GM12878 (cell line): Measurements from ENCODE around the gene TSGA10. TPM values are rescaled to one million over a fixed set of nuclear protein-coding genes. Genes with fewer than 3 reads are reported as not detected.

ENCODE experiments used
- ATAC-seq: fragments of 200-7000 bp; cut with Tn5 transposase; 3 replicates; pipeline ENCODE4 v1.9.1; 2020; ENCODE audit warnings: mild to moderate bottlenecking, moderate library complexity
- BruUV-seq: library from RNA; stranded (reverse); fragments of 400-500 nt; replicated peaks from 2 replicates; lab custom pipeline; 2021; lab: Mats Ljungman, UMichigan
- CTCF ChIA-PET: fragments of 300-600 bp; sonication (Branson Sonifier 250); formaldehyde crosslinking; extraction: SDS; loops from one replicate; lab custom pipeline; 2021; ENCODE audit warnings: inconsistent platforms; lab: Yijun Ruan, JAX
- POLR2A ChIA-PET: fragments of 350-600 bp; formaldehyde crosslinking; extraction: SDS; loops from one replicate; lab custom pipeline; 2021; ENCODE audit warnings: inconsistent platforms; lab: Charles Lee
- RAD21 ChIA-PET: fragments of 300-600 bp; sonication (Branson Sonifier 250); formaldehyde crosslinking; loops from one replicate; lab custom pipeline; 2023; ENCODE audit warnings: antibody characterized with exemption; ENCODE audit not compliant: unreplicated experiment; lab: Charles Lee
- SMC1A ChIA-PET: fragments of 300-600 bp; sonication (Branson Sonifier 250); formaldehyde crosslinking; loops from one replicate; lab custom pipeline; 2023; ENCODE audit not compliant: unreplicated experiment, uncharacterized antibody; lab: Charles Lee
- DNase-seq: peaks from one replicate; pipeline ENCODE4 v3.0.0-alpha.2; 2011; ENCODE audit warnings: low read depth, low spot score
- FAIRE-seq: peaks from 3 replicates; lab custom pipeline; 2011; peaks lifted over from hg19 to GRCh38; lab: Jason Lieb, UNC
- H2AFZ ChIP-seq: 2 replicates; pipeline ENCODE4 v1.6.0; 2011; ENCODE audit warnings: low read depth, low read length, control low read depth; ENCODE audit not compliant: control insufficient read depth
- H3K27ac ChIP-seq: 2 replicates; pipeline ENCODE4 v1.5.1; 2011; ENCODE audit warnings: control low read depth; ENCODE audit not compliant: control insufficient read depth, insufficient read depth
- H3K27me3 ChIP-seq, 2 experiments: replicated peaks in 1 of 2; 2 replicates each; pipeline versions ENCODE4 v1.6.0 to v1.6.1; 2011; ENCODE audit warnings: low read length in 1 of 2; ENCODE audit not compliant: control insufficient read depth in 2 of 2, insufficient read depth in 2 of 2
- H3K36me3 ChIP-seq, 2 experiments: 2 replicates each; pipeline ENCODE4 v1.5.1; 2011; ENCODE audit warnings: low read length in 1 of 2; ENCODE audit not compliant: control insufficient read depth in 2 of 2, insufficient read depth in 2 of 2
- H3K4me1 ChIP-seq: 2 replicates; pipeline ENCODE4 v1.6.1; 2011; ENCODE audit warnings: mild to moderate bottlenecking, low read length, moderate library complexity, mixed read lengths; ENCODE audit not compliant: control insufficient read depth, insufficient read depth
- H3K4me2 ChIP-seq: 2 replicates; pipeline ENCODE4 v1.6.0; 2011; ENCODE audit warnings: control low read depth; ENCODE audit not compliant: control insufficient read depth, insufficient read depth
- H3K4me3 ChIP-seq: fragments of 200-600 bp; sonication (generic); 2 replicates; pipeline ENCODE4 v1.5.1; 2016
- H3K79me2 ChIP-seq: 2 replicates; pipeline ENCODE4 v1.6.0; 2011; ENCODE audit warnings: low read length; ENCODE audit not compliant: control insufficient read depth, insufficient read depth
- H3K9ac ChIP-seq: 2 replicates; pipeline ENCODE4 v1.8.0; 2011; ENCODE audit warnings: low read length, control low read depth, mixed read lengths; ENCODE audit not compliant: control insufficient read depth, insufficient read depth
- H3K9me3 ChIP-seq: replicated peaks from 3 replicates; pipeline ENCODE4 v1.5.1; 2011; ENCODE audit warnings: mild to moderate bottlenecking, low read length; ENCODE audit not compliant: control insufficient read depth, insufficient read depth
- H4K20me1 ChIP-seq: 2 replicates; pipeline ENCODE4 v1.6.0; 2011; ENCODE audit not compliant: control insufficient read depth, insufficient read depth
- BACH1 ChIP-seq: fragments of 450-650 bp; IDR thresholded peaks from 2 replicates; pipeline ENCODE4 v1.6.1; 2017; ENCODE audit warnings: mild to moderate bottlenecking, borderline replicate concordance
- BMI1 ChIP-seq: fragments of 450-650 bp; IDR thresholded peaks from 2 replicates; pipeline ENCODE4 v1.6.1; 2016; ENCODE audit warnings: mild to moderate bottlenecking, moderate library complexity, borderline replicate concordance
- CREB1 ChIP-seq: IDR thresholded peaks from 2 replicates; pipeline ENCODE4 v1.6.1; 2012; ENCODE audit warnings: low read depth, mild to moderate bottlenecking, inconsistent platforms
- EED ChIP-seq: sonication (generic); IDR thresholded peaks from 2 replicates; pipeline ENCODE4 v1.6.1; 2016; ENCODE audit warnings: antibody characterized with exemption, low read depth
- MXI1 ChIP-seq: fragments of 150-350 bp; IDR thresholded peaks from 2 replicates; pipeline ENCODE4 v1.6.1; 2011; ENCODE audit warnings: low read depth, mild to moderate bottlenecking, inconsistent platforms, low read length, improper control_type of control experiment
- POLR2AphosphoS2 ChIP-seq: IDR thresholded peaks from 2 replicates; pipeline ENCODE4 v1.6.1; 2011; ENCODE audit warnings: low read depth, mild to moderate bottlenecking, low read length, improper control_type of control experiment, moderate library complexity
- POLR2AphosphoS5 ChIP-seq: IDR thresholded peaks from 2 replicates; pipeline ENCODE4 v1.6.1; 2011; ENCODE audit warnings: mild to moderate bottlenecking, low read length, inconsistent platforms
- POU2F2 ChIP-seq: IDR thresholded peaks from 3 replicates; pipeline ENCODE4 v1.6.1; 2011; ENCODE audit warnings: low read depth, mild to moderate bottlenecking, low read length, borderline replicate concordance
- RUNX3 ChIP-seq: IDR thresholded peaks from 2 replicates; pipeline ENCODE4 v1.6.1; 2012; ENCODE audit warnings: low read length, inconsistent platforms
- TCF12 ChIP-seq: IDR thresholded peaks from 2 replicates; pipeline ENCODE4 v1.6.1; 2011; ENCODE audit warnings: low read depth, mild to moderate bottlenecking, low read length
- ZNF207 ChIP-seq: fragments of 450-650 bp; IDR thresholded peaks from 2 replicates; pipeline ENCODE4 v1.6.1; 2014; ENCODE audit warnings: antibody characterized with exemption, mild to moderate bottlenecking, borderline replicate concordance
- WGBS: methylation state at CpG from one replicate; pipeline ENCODE4 v1.1.6; 2016; ENCODE audit warnings: low lambda C conversion rate; ENCODE audit not compliant: insufficient replicate concordance, insufficient coverage; ENCODE audit errors: missing lambda C conversion rate; 5-methylcytosine and 5-hydroxymethylcytosine counted together
- in situ Hi-C: fragments of 300-500 bp; cut with MboI; formaldehyde crosslinking; loops from 9 replicates; pipeline ENCODE4 v1.14.3; 2018; ENCODE audit warnings: mixed read lengths
- intact Hi-C: fragments of 100-400 bp; cut with micrococcal nuclease; formaldehyde crosslinking; loops from one replicate; pipeline ENCODE4 v1.14.2; 2022; ENCODE audit not compliant: unreplicated experiment
- polyA plus RNA-seq, 11 experiments: library from polyadenylated mRNA; depleted of rRNA in 4 of 11; unstranded in 6 of 11; stranded (reverse) in 5 of 11; fragments of >200 nt; fragmentation: Nextera tagmentation in 4 of 11; fragmentation: Illumina TruSeq in 1 of 11; extraction: Ambion mirVana in 4 of 11; extraction: Trizol in 1 of 11; gene quantifications; 1 replicate in 1 of 11; 2 replicates in 10 of 11; pipeline versions ENCODE4 v1.2.1 to v1.2.3, GENCODE V29; 2011 to 2016; ENCODE audit warnings: inconsistent platforms in 2 of 11, missing spikeins in 2 of 11, low read depth in 1 of 11
- total RNA-seq, 4 experiments: library from RNA; depleted of rRNA in 3 of 4; stranded (reverse); fragments of >200 nt in 3 of 4; fragmentation: Illumina TruSeq in 1 of 4; extraction: Trizol in 1 of 4; gene quantifications; 2 replicates each; pipeline versions ENCODE4 v1.2.1 to v1.2.3, GENCODE V29; 2013 to 2021
- TF ChIP-seq, protein P1 (sequence below): fragments of 450-650 bp; IDR thresholded peaks from 2 replicates; pipeline ENCODE4 v1.6.1; 2014; ENCODE audit warnings: mild to moderate bottlenecking
- TF ChIP-seq, protein P2 (sequence below): fragments of 450-650 bp; IDR thresholded peaks from 2 replicates; pipeline ENCODE4 v1.6.1; 2017; ENCODE audit warnings: low read depth, mild to moderate bottlenecking, moderate library complexity

Gene TSGA10
- total and polyA plus RNA-seq, 10 of the 15 experiments (the other 5 are each of a cell fraction or from before 2014, with no cell fraction given) = 5.3 to 13.5 (median 8.6) TPM

DNA sequence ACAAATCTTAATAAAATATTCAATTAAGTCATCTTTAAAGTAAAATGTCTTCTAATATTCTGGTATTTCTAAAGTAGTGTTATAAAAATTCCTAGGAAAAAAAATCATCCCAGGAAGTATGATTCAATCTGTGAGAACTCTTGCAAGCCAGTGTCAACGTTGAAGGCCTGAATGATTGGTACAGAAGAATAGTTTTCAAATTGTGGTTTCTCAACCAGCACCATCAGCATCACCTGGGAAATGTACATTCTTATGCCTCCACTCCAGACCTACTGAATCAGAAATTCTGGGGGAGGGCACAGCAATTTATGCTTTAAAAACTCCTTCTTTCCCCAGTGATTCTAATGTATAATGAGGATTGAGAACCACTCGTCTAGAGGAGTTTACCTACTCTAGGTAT is 75.5 kb downstream of the TSGA10 start:
- ChIA-PET RAD21 (no interaction called here), SMC1A (interaction anchor here (1.3 kb wide), 1 partner anchor 13 kb away, joined by 5 read pairs; no protein-coding TSS in a partner anchor), CTCF (interaction anchor here (0.9 to 1.0 kb wide), 2 partner anchors 10 to 13 kb away, joined by 3 to 4 read pairs; no protein-coding TSS in a partner anchor), POLR2A (no interaction called here)
- no peak overlapping the region for H3K27ac ChIP-seq
- intact Hi-C loops (no loop called here), in situ Hi-C loops (no loop called here)
- ATAC-seq (no peak), DNase-seq (no peak), FAIRE-seq (no peak)
- H3K9ac ChIP-seq = no peak overlapping the region
- no peak overlapping the region for H3K4me3 ChIP-seq
- no peaks in the 10 kb centered on the region for H3K79me2 ChIP-seq
- TF ChIP-seq TCF12 (no peak), POU2F2 (no peak), BACH1 (no peak), ZNF207 (no peak), RUNX3 (no peak), CREB1 (no peak), POLR2AphosphoS5 (no peak), BMI1 (no peak), EED (no peak), MXI1 (no peak), POLR2AphosphoS2 (no peak)
- TF ChIP-seq, protein P1, sequence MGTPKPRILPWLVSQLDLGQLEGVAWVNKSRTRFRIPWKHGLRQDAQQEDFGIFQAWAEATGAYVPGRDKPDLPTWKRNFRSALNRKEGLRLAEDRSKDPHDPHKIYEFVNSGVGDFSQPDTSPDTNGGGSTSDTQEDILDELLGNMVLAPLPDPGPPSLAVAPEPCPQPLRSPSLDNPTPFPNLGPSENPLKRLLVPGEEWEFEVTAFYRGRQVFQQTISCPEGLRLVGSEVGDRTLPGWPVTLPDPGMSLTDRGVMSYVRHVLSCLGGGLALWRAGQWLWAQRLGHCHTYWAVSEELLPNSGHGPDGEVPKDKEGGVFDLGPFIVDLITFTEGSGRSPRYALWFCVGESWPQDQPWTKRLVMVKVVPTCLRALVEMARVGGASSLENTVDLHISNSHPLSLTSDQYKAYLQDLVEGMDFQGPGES = no peak
- TF ChIP-seq, protein P2, sequence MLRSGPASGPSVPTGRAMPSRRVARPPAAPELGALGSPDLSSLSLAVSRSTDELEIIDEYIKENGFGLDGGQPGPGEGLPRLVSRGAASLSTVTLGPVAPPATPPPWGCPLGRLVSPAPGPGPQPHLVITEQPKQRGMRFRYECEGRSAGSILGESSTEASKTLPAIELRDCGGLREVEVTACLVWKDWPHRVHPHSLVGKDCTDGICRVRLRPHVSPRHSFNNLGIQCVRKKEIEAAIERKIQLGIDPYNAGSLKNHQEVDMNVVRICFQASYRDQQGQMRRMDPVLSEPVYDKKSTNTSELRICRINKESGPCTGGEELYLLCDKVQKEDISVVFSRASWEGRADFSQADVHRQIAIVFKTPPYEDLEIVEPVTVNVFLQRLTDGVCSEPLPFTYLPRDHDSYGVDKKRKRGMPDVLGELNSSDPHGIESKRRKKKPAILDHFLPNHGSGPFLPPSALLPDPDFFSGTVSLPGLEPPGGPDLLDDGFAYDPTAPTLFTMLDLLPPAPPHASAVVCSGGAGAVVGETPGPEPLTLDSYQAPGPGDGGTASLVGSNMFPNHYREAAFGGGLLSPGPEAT = no peak
- H3K4me1 ChIP-seq = no peaks in the 10 kb centered on the region
- H3K4me2 ChIP-seq = no peak overlapping the region
- H3K27me3 ChIP-seq = no peaks in the 10 kb centered on the region
- BruUV-seq = no TSS peak
- H3K9me3 ChIP-seq = no peaks in the 10 kb centered on the region
- H4K20me1 ChIP-seq = no peaks in the 10 kb centered on the region
- 18% methylated on average over 2 of the region's 2 CpGs for WGBS
- H2AFZ ChIP-seq = no peak overlapping the region
- H3K36me3 ChIP-seq = no peaks in the 10 kb centered on the region
